IMR-90 (cell line): ENCODE measurements around the gene A4GALT. TPM values are rescaled to one million over a fixed set of nuclear protein-coding genes. Genes with fewer than 3 reads are reported as not detected.

ENCODE experiments used
- ATAC-seq: fragments of 200-7000 bp; cut with Tn5 transposase; 2 replicates; pipeline ENCODE4 v1.9.1; 2020; ENCODE audit warnings: low read depth, mild to moderate bottlenecking, moderate library complexity
- BruUV-seq: library from RNA; stranded (reverse); fragments of 400-500 nt; replicated peaks from 2 replicates; lab custom pipeline; 2021; lab: Mats Ljungman, UMichigan
- CTCF ChIA-PET: fragments of 300-600 bp; formaldehyde crosslinking; extraction: SDS; loops from one replicate; lab custom pipeline; 2021; ENCODE audit warnings: antibody characterized with exemption; lab: Yijun Ruan, JAX
- POLR2A ChIA-PET: fragments of 300-600 bp; sonication (Branson Sonifier 250); formaldehyde crosslinking; loops from one replicate; lab custom pipeline; 2022; ENCODE audit warnings: antibody characterized with exemption; ENCODE audit not compliant: unreplicated experiment; lab: Charles Lee
- DNase-seq: peaks from one replicate; pipeline ENCODE4 v3.0.0; 2013
- H2AFZ ChIP-seq: replicated peaks from 2 replicates; pipeline ENCODE3; 2013; ENCODE audit warnings: low read length, mild to moderate bottlenecking; ENCODE audit not compliant: poor library complexity
- H2AK5ac ChIP-seq: 2 replicates; pipeline ENCODE4 v1.6.1; 2013; ENCODE audit warnings: low read depth, low read length, inconsistent platforms
- H2AK9ac ChIP-seq: replicated peaks from 2 replicates; pipeline ENCODE3; 2013; ENCODE audit warnings: mild to moderate bottlenecking, low read depth, low read length, moderate library complexity; ENCODE audit not compliant: poor library complexity
- H2BK120ac ChIP-seq: 2 replicates; pipeline ENCODE4 v1.6.1; 2013; ENCODE audit warnings: low read depth, low read length, inconsistent platforms
- H2BK15ac ChIP-seq: 3 replicates; pipeline ENCODE4 v1.6.1; 2013; ENCODE audit warnings: low read depth, low read length, inconsistent platforms
- H2BK20ac ChIP-seq: 2 replicates; pipeline ENCODE4 v1.6.1; 2013; ENCODE audit warnings: low read depth, mild to moderate bottlenecking, inconsistent platforms, low read length, moderate library complexity
- H2BK5ac ChIP-seq: 2 replicates; pipeline ENCODE4 v1.6.1; 2013; ENCODE audit warnings: mild to moderate bottlenecking, low read depth, low read length, inconsistent platforms; ENCODE audit not compliant: poor library complexity, severe bottlenecking
- H3K14ac ChIP-seq: replicated peaks from 2 replicates; pipeline ENCODE4 v1.6.1; 2013; ENCODE audit warnings: low read depth, low read length, inconsistent platforms
- H3K18ac ChIP-seq: 2 replicates; pipeline ENCODE4 v1.6.1; 2013; ENCODE audit warnings: low read depth, low read length, control low read depth
- H3K23ac ChIP-seq: 2 replicates; pipeline ENCODE4 v1.6.1; 2013; ENCODE audit warnings: low read depth, low read length, inconsistent platforms
- H3K27ac ChIP-seq: 2 replicates; pipeline ENCODE4 v1.5.1; 2013; ENCODE audit warnings: mild to moderate bottlenecking, control low read depth, low read length; ENCODE audit not compliant: insufficient read depth
- H3K27me3 ChIP-seq: 2 replicates; pipeline ENCODE4 v1.6.1; 2013; ENCODE audit warnings: low read length; ENCODE audit not compliant: control insufficient read depth, insufficient read depth
- H3K36me3 ChIP-seq: 2 replicates; pipeline ENCODE4 v1.6.1; 2013; ENCODE audit warnings: low read length, mixed read lengths; ENCODE audit not compliant: control insufficient read depth, insufficient read depth
- H3K4ac ChIP-seq: 2 replicates; pipeline ENCODE4 v1.6.1; 2013; ENCODE audit warnings: low read depth, low read length, inconsistent platforms
- H3K4me1 ChIP-seq: 2 replicates; pipeline ENCODE4 v1.6.1; 2013; ENCODE audit warnings: low read length, mixed read lengths; ENCODE audit not compliant: control insufficient read depth, insufficient read depth
- H3K4me2 ChIP-seq: 2 replicates; pipeline ENCODE4 v1.6.1; 2013; ENCODE audit warnings: low read depth, mild to moderate bottlenecking, control low read depth, low read length, moderate library complexity
- H3K4me3 ChIP-seq: 2 replicates; pipeline ENCODE4 v1.5.1; 2013; ENCODE audit warnings: low read depth, mild to moderate bottlenecking, control low read depth, low read length, moderate library complexity; ENCODE audit not compliant: insufficient read depth
- H3K56ac ChIP-seq: 2 replicates; pipeline ENCODE4 v1.6.1; 2013; ENCODE audit warnings: low read length, inconsistent platforms; ENCODE audit not compliant: insufficient read depth; ENCODE audit errors: extremely low read depth
- H3K79me1 ChIP-seq, 2 experiments: 2 replicates each; pipeline ENCODE4 v1.6.1; 2013; ENCODE audit warnings: low read length in 2 of 2, inconsistent platforms in 1 of 2, low read depth in 1 of 2
- H3K9ac ChIP-seq: 2 replicates; pipeline ENCODE4 v1.6.1; 2013; ENCODE audit warnings: low read depth, low read length, control low read depth
- H3K9me1 ChIP-seq: 2 replicates; pipeline ENCODE4 v1.6.1; 2013; ENCODE audit warnings: low read length, inconsistent platforms; ENCODE audit not compliant: insufficient read depth
- H3K9me3 ChIP-seq: 2 replicates; pipeline ENCODE4 v1.6.1; 2013; ENCODE audit warnings: low read length; ENCODE audit not compliant: control insufficient read depth, insufficient read depth
- H4K20me1 ChIP-seq: 2 replicates; pipeline ENCODE4 v1.6.1; 2013; ENCODE audit warnings: low read length, inconsistent platforms; ENCODE audit not compliant: insufficient read depth
- H4K5ac ChIP-seq: 2 replicates; pipeline ENCODE4 v1.6.1; 2013; ENCODE audit warnings: mild to moderate bottlenecking, low read depth, low read length, control low read depth
- H4K8ac ChIP-seq, 2 experiments: 2 replicates each; pipeline ENCODE4 v1.6.1; 2013; ENCODE audit warnings: low read depth in 2 of 2, low read length in 2 of 2, control low read depth in 1 of 2, inconsistent platforms in 1 of 2
- H4K91ac ChIP-seq: 2 replicates; pipeline ENCODE4 v1.6.1; 2013; ENCODE audit warnings: low read depth, low read length, inconsistent platforms; ENCODE audit not compliant: insufficient read depth
- BHLHE40 ChIP-seq: fragments of 150-350 bp; IDR thresholded peaks from 2 replicates; pipeline ENCODE4 v1.6.1; 2016; ENCODE audit warnings: mild to moderate bottlenecking, low read depth, low read length
- CEBPB ChIP-seq: IDR thresholded peaks from 2 replicates; pipeline ENCODE4 v1.6.1; 2012; ENCODE audit warnings: low read depth, low read length, improper control_type of control experiment
- CHD1 ChIP-seq: IDR thresholded peaks from 2 replicates; pipeline ENCODE4 v1.6.1; 2012; ENCODE audit warnings: low read depth, low read length, improper control_type of control experiment
- FOS ChIP-seq: fragments of 150-350 bp; IDR thresholded peaks from 2 replicates; pipeline ENCODE4 v1.6.1; 2016; ENCODE audit warnings: low read depth, low read length
- MAFK ChIP-seq: IDR thresholded peaks from 2 replicates; pipeline ENCODE4 v1.6.1; 2012; ENCODE audit warnings: low read depth, low read length, improper control_type of control experiment
- MAZ ChIP-seq: IDR thresholded peaks from 2 replicates; pipeline ENCODE4 v1.6.1; 2012; ENCODE audit warnings: low read depth, mild to moderate bottlenecking, low read length, improper control_type of control experiment, moderate library complexity, borderline replicate concordance
- MXI1 ChIP-seq: IDR thresholded peaks from 2 replicates; pipeline ENCODE4 v1.6.1; 2012; ENCODE audit warnings: low read depth, mild to moderate bottlenecking, low read length, moderate library complexity, borderline replicate concordance
- POLR2A ChIP-seq: IDR thresholded peaks from 2 replicates; pipeline ENCODE4 v1.6.1; 2012; ENCODE audit warnings: mild to moderate bottlenecking, low read depth, low read length
- RAD21 ChIP-seq: IDR thresholded peaks from 2 replicates; pipeline ENCODE4 v1.6.1; 2012; ENCODE audit warnings: low read length, improper control_type of control experiment
- RCOR1 ChIP-seq: IDR thresholded peaks from 2 replicates; pipeline ENCODE4 v1.6.1; 2012; ENCODE audit warnings: mild to moderate bottlenecking, low read length, improper control_type of control experiment; ENCODE audit not compliant: insufficient replicate concordance
- SMC3 ChIP-seq: fragments of 150-350 bp; IDR thresholded peaks from 2 replicates; pipeline ENCODE4 v1.6.1; 2016; ENCODE audit warnings: low read depth, mild to moderate bottlenecking, antibody characterized with exemption, low read length, moderate library complexity
- USF2 ChIP-seq: fragments of 150-350 bp; IDR thresholded peaks from 2 replicates; pipeline ENCODE4 v1.6.1; 2017; ENCODE audit warnings: mild to moderate bottlenecking, antibody characterized with exemption, low read length, low read depth
- WGBS, 2 experiments: methylation state at CpG; one replicate each; pipeline versions ENCODE4 v1.1.5 to v1.1.7; 2013; ENCODE audit warnings: missing lambda C conversion rate in 2 of 2; ENCODE audit not compliant: insufficient read length in 1 of 2; ENCODE audit errors: extremely low coverage in 2 of 2; 5-methylcytosine and 5-hydroxymethylcytosine counted together
- dilution Hi-C: fragments of 300-500 bp; cut with HindIII; formaldehyde crosslinking; loops from one replicate; pipeline ENCODE4 v1.14.3; 2018; ENCODE audit warnings: low sequenced_read_pairs; ENCODE audit not compliant: unreplicated experiment
- in situ Hi-C: fragments of 300-500 bp; cut with MboI; formaldehyde crosslinking; loops from 3 replicates; pipeline ENCODE4 v1.14.3; 2019; ENCODE audit warnings: low sequenced_read_pairs, inconsistent platforms, mixed read lengths
- intact Hi-C: fragments of 100-400 bp; cut with micrococcal nuclease; formaldehyde crosslinking; loops from 2 replicates; pipeline ENCODE4 v1.10.0; 2022
- polyA plus RNA-seq, 3 experiments: library from polyadenylated mRNA; depleted of rRNA; stranded (reverse); fragments of >200 nt; gene quantifications; 2 replicates each; pipeline ENCODE4 v1.2.3, GENCODE V29; 2012; ENCODE audit warnings: low replicate concordance in 1 of 3
- total RNA-seq: library from RNA; depleted of rRNA; stranded (reverse); fragments of >200 nt; gene quantifications from 2 replicates; pipeline ENCODE4 v1.2.3, GENCODE V29; 2012
- TF ChIP-seq, protein P1 (sequence below): conservative IDR thresholded peaks from 2 replicates; pipeline ENCODE4 v1.5.1; 2012; ENCODE audit warnings: mild to moderate bottlenecking, low read depth, low read length, improper control_type of control experiment
- TF ChIP-seq, protein P2 (sequence below): fragments of 150-350 bp; IDR thresholded peaks from 2 replicates; pipeline ENCODE4 v1.6.1; 2016; ENCODE audit warnings: low read depth, mild to moderate bottlenecking, low read length, moderate library complexity, borderline replicate concordance

The A4GALT gene
- total and polyA plus RNA-seq, 2 of the 4 experiments (the other 2 are of a cell fraction), result 1.6 to 6.1 TPM

- 0 out of 2 replicates have a peak overlapping the region, but pooled peaks have one; percentile 39 for H2AK5ac ChIP-seq
- dilution Hi-C loops, result no loop called here
- H3K4me2 ChIP-seq, result no peak overlapping the region
- no peak overlapping the region for H3K27ac ChIP-seq
- no peak overlapping the region for H2BK20ac ChIP-seq
- no peak overlapping the region for H4K5ac ChIP-seq
- no peak overlapping the region for H2AK9ac ChIP-seq
- H3K23ac ChIP-seq, result no peak overlapping the region
- TF ChIP-seq RCOR1 (no peak), SMC3 (no peak), RAD21 (no peak), MXI1 (no peak), BHLHE40 (no peak), USF2 (no peak), POLR2A (no peak), CHD1 (no peak), FOS (no peak), MAZ (no peak), MAFK (no peak), CEBPB (no peak)
- TF ChIP-seq, protein P1, sequence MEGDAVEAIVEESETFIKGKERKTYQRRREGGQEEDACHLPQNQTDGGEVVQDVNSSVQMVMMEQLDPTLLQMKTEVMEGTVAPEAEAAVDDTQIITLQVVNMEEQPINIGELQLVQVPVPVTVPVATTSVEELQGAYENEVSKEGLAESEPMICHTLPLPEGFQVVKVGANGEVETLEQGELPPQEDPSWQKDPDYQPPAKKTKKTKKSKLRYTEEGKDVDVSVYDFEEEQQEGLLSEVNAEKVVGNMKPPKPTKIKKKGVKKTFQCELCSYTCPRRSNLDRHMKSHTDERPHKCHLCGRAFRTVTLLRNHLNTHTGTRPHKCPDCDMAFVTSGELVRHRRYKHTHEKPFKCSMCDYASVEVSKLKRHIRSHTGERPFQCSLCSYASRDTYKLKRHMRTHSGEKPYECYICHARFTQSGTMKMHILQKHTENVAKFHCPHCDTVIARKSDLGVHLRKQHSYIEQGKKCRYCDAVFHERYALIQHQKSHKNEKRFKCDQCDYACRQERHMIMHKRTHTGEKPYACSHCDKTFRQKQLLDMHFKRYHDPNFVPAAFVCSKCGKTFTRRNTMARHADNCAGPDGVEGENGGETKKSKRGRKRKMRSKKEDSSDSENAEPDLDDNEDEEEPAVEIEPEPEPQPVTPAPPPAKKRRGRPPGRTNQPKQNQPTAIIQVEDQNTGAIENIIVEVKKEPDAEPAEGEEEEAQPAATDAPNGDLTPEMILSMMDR, result no peak
- TF ChIP-seq, protein P2, sequence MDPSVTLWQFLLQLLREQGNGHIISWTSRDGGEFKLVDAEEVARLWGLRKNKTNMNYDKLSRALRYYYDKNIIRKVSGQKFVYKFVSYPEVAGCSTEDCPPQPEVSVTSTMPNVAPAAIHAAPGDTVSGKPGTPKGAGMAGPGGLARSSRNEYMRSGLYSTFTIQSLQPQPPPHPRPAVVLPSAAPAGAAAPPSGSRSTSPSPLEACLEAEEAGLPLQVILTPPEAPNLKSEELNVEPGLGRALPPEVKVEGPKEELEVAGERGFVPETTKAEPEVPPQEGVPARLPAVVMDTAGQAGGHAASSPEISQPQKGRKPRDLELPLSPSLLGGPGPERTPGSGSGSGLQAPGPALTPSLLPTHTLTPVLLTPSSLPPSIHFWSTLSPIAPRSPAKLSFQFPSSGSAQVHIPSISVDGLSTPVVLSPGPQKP, result no peak
- DNase-seq (no peak), ATAC-seq (no peak)
- no peak overlapping the region for H3K4me3 ChIP-seq
- H3K9me3 ChIP-seq, result no peaks in the 10 kb centered on the region
- WGBS, 2 experiments, result 94% methylated on average over 24 of the region's 25 CpGs; no CpG with 5 or more reads in 1 of the 2 experiments
- peaks cover 14% of the 10 kb centered on the region for H3K4me1 ChIP-seq
- POLR2A ChIA-PET, result interaction anchor here (0.5 kb wide), 1 partner anchor 15 kb away, joined by 3 read pairs; no protein-coding TSS in a partner anchor
- no peak overlapping the region for H3K56ac ChIP-seq
- H3K4ac ChIP-seq, result no peak overlapping the region
- H4K8ac ChIP-seq, result no peak overlapping the region
- no peak overlapping the region for H2BK15ac ChIP-seq
- intact Hi-C loops, result no loop called here
- no peak overlapping the region for H2BK5ac ChIP-seq
- H3K9ac ChIP-seq, result no peak overlapping the region
- H3K9me1 ChIP-seq, result peaks cover 4% of the 10 kb centered on the region
- H3K36me3 ChIP-seq, result peaks cover 32% of the 10 kb centered on the region
- BruUV-seq, result no TSS peak
- H2BK120ac ChIP-seq, result no peak overlapping the region
- in situ Hi-C loops, result no loop called here
- H2AFZ ChIP-seq, result no peak overlapping the region
- no peak overlapping the region for H4K91ac ChIP-seq
- H3K79me1 ChIP-seq, result peaks cover 18 to 40% of the 10 kb centered on the region in 2 experiments
- no peak overlapping the region for H3K14ac ChIP-seq
- no peak overlapping the region for H3K18ac ChIP-seq
- H3K27me3 ChIP-seq, result no peaks in the 10 kb centered on the region
- peaks cover 4% of the 10 kb centered on the region; the same call in 1 of the 2 replicates for H4K20me1 ChIP-seq
- CTCF ChIA-PET, result no interaction called here
These were observed 26.6 kb downstream of the A4GALT start for GRCh38 chr22:42693763-42694683.
